ENCODE results near the gene TAS1R1.
"Not testable (repeated sequence)": the region's sequence is repeated elsewhere in the genome, so short reads cannot be mapped to it uniquely, and the experiment has no call there.

GRCh38 chr1:6599991-6600390, 44.9 kb downstream of the TAS1R1 start:
- not testable (repeated sequence) for TF ChIP-seq CTCF, POLR2A (IDR thresholded peaks at IDR 0.05)

Data from body of pancreas (tissue), 4 donors.